HepG2 (cell line): ENCODE measurements around the gene CDC34. TPM values are rescaled to one million over a fixed set of nuclear protein-coding genes. Genes with fewer than 3 reads are reported as not detected.
A peak's percentile ranks its signal among the peaks of the same experiment; 100 is the strongest.

Experiments
- ATF7-NPFF ChIP-seq: sonication (generic); formaldehyde crosslinking; IDR thresholded peaks from 2 replicates; pipeline ENCODE4 v1.8.1; 2023; ENCODE audit warnings: mild to moderate bottlenecking, low read depth, missing genetic modification reagents, moderate library complexity
- CHCHD3 ChIP-seq: sonication (generic); formaldehyde crosslinking; IDR thresholded peaks from 2 replicates; pipeline ENCODE4 v1.8.0; 2022; ENCODE audit warnings: mild to moderate bottlenecking, missing genetic modification reagents, moderate library complexity
- HNF4G ChIP-seq, 2 experiments: sonication (generic) in 1 of 2; formaldehyde crosslinking in 1 of 2; IDR thresholded peaks; 2 replicates each; pipeline versions ENCODE4 v1.4.0 to v1.6.1; 2011 to 2020; ENCODE audit warnings: borderline replicate concordance in 2 of 2, low read depth in 2 of 2, mild to moderate bottlenecking in 2 of 2, low read length in 1 of 2, missing genetic modification reagents in 1 of 2, moderate library complexity in 1 of 2
- KDM2A ChIP-seq: sonication (generic); formaldehyde crosslinking; IDR thresholded peaks from 2 replicates; pipeline ENCODE4 v1.4.0; 2020; ENCODE audit warnings: low read depth, missing genetic modification reagents, borderline replicate concordance
- POLR2AphosphoS5 ChIP-seq: IDR thresholded peaks from 2 replicates; pipeline ENCODE4 v1.6.1; 2012; ENCODE audit warnings: low read depth, low read length
- RARA ChIP-seq: IDR thresholded peaks from 2 replicates; pipeline ENCODE4 v1.6.1; 2016; ENCODE audit warnings: missing genetic modification reagents, missing compliant biosample characterization
- REPIN1 ChIP-seq: sonication (generic); formaldehyde crosslinking; IDR thresholded peaks from 2 replicates; pipeline ENCODE4 v1.8.0; 2022; ENCODE audit warnings: missing genetic modification reagents, low read depth, mild to moderate bottlenecking, borderline replicate concordance
- TBX2 ChIP-seq: sonication (generic); formaldehyde crosslinking; IDR thresholded peaks from 2 replicates; pipeline ENCODE4 v1.5.0; 2020; ENCODE audit warnings: missing genetic modification reagents, mild to moderate bottlenecking, borderline replicate concordance
- ZNF34 ChIP-seq: sonication (generic); formaldehyde crosslinking; IDR thresholded peaks from 2 replicates; pipeline ENCODE4 v1.4.0; 2020; ENCODE audit warnings: mild to moderate bottlenecking, missing genetic modification reagents, borderline replicate concordance
- ZNF772 ChIP-seq: sonication (generic); formaldehyde crosslinking; IDR thresholded peaks from 2 replicates; pipeline ENCODE4 v1.5.0; 2020; ENCODE audit warnings: mild to moderate bottlenecking, missing genetic modification reagents
- polyA plus RNA-seq, 8 experiments: library from polyadenylated mRNA; depleted of rRNA in 3 of 8; stranded (reverse) in 7 of 8; unstranded in 1 of 8; fragments of >200 nt; fragmentation: Illumina TruSeq in 4 of 8; extraction: Trizol in 4 of 8; gene quantifications; 2 replicates each; pipeline versions ENCODE4 v1.2.1 to v1.2.3, GENCODE V29; 2011 to 2016; ENCODE audit warnings: low read depth in 4 of 8, missing spikeins in 1 of 8, mixed read lengths in 1 of 8; ENCODE audit not compliant: insufficient read depth in 1 of 8
- total RNA-seq, 5 experiments: library from RNA; depleted of rRNA; stranded (reverse); fragments of >200 nt; fragmentation: Illumina TruSeq; extraction: Trizol; gene quantifications; 2 replicates each; pipeline ENCODE4 v1.2.3, GENCODE V29; 2016; ENCODE audit warnings: low read depth in 1 of 5
- TF ChIP-seq, protein P1 (sequence below): sonication (generic); formaldehyde crosslinking; IDR thresholded peaks from 2 replicates; pipeline ENCODE4 v1.5.0; 2020; ENCODE audit warnings: mild to moderate bottlenecking, missing genetic modification reagents, borderline replicate concordance
- TF ChIP-seq, protein P2 (sequence below): sonication (generic); formaldehyde crosslinking; IDR thresholded peaks from 2 replicates; pipeline ENCODE4 v1.5.1; 2020; ENCODE audit warnings: mild to moderate bottlenecking, missing genetic modification reagents, moderate library complexity
- TF ChIP-seq, protein P3 (sequence below): sonication (generic); formaldehyde crosslinking; IDR thresholded peaks from 2 replicates; pipeline ENCODE4 v1.5.0; 2020; ENCODE audit warnings: mild to moderate bottlenecking, missing genetic modification reagents, moderate library complexity
- TF ChIP-seq, protein P4 (sequence below): sonication (generic); formaldehyde crosslinking; IDR thresholded peaks from 2 replicates; pipeline ENCODE4 v1.4.0; 2020; ENCODE audit warnings: missing genetic modification reagents, borderline replicate concordance

The CDC34 gene
- total and polyA plus RNA-seq, 2 of the 13 experiments (the other 11 are each of a cell fraction or from before 2014, with no cell fraction given): 138 to 150 TPM

DNA sequence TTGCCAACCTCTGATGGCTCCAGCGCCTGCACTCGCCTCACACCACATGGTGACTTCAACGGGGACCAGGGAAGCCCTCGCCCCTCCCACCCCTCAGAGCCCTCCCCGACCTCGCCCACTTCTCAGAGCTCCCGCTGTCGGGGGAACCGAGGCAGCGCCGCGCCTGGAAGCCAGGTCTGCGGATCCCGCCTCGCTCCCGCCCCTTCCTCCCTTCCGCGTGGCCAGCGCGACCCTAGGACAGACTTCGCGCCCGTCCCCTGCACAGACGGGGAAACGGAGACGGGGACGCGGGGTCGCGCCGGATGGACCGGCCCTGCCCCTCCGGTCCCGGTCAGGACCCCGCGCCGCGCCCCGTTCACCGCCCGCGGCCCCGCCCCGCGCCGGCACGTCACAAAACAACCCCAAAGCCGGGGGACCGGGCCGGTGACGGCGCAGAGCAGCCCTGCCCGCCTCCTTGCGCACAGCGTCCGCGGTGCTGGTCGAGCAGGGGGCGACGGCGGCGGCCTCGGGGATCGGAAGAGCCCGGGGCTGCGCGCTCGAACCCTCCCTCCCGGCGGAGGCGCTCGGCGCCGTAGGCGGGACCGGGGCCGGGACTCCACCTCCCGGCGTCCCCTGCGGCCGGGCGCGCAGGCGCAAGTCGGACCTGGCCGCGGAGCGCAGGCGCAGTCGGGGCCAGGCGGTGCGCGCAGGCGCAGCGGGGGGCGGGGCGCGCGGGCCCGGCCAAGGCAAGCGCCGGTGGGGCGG lies 379 bp upstream of the CDC34 start (continued):
- peak; percentile 62; the same call in 1 of the 2 replicates for TF ChIP-seq KDM2A (CRISPR knock-in tag)
- TF ChIP-seq, protein P1, sequence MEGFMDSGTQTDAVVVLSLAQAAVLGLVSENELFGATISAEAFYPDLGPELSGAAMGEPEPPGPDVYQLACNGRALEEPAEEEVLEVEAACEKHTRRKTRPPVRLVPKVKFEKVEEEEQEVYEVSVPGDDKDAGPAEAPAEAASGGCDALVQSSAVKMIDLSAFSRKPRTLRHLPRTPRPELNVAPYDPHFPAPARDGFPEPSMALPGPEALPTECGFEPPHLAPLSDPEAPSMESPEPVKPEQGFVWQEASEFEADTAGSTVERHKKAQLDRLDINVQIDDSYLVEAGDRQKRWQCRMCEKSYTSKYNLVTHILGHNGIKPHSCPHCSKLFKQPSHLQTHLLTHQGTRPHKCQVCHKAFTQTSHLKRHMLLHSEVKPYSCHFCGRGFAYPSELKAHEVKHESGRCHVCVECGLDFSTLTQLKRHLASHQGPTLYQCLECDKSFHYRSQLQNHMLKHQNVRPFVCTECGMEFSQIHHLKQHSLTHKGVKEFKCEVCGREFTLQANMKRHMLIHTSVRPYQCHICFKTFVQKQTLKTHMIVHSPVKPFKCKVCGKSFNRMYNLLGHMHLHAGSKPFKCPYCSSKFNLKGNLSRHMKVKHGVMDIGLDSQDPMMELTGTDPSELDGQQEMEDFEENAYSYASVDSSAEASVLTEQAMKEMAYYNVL (CRISPR knock-in tag): peak; percentile 56; the same call in 1 of the 2 replicates
- TF ChIP-seq ATF7-NPFF: peak; percentile 81; the same call in 1 of the 2 replicates
- TF ChIP-seq POLR2AphosphoS5: peak; percentile 50
- TF ChIP-seq ZNF772 (CRISPR knock-in tag): peak; percentile 62; the same call in 1 of the 2 replicates
- no peak; the same call in 1 of the 2 replicates for TF ChIP-seq REPIN1 (CRISPR knock-in tag)
- TF ChIP-seq CHCHD3: 0 out of 2 replicates have a peak, but pooled peaks have one; percentile 37
- TF ChIP-seq, protein P2, sequence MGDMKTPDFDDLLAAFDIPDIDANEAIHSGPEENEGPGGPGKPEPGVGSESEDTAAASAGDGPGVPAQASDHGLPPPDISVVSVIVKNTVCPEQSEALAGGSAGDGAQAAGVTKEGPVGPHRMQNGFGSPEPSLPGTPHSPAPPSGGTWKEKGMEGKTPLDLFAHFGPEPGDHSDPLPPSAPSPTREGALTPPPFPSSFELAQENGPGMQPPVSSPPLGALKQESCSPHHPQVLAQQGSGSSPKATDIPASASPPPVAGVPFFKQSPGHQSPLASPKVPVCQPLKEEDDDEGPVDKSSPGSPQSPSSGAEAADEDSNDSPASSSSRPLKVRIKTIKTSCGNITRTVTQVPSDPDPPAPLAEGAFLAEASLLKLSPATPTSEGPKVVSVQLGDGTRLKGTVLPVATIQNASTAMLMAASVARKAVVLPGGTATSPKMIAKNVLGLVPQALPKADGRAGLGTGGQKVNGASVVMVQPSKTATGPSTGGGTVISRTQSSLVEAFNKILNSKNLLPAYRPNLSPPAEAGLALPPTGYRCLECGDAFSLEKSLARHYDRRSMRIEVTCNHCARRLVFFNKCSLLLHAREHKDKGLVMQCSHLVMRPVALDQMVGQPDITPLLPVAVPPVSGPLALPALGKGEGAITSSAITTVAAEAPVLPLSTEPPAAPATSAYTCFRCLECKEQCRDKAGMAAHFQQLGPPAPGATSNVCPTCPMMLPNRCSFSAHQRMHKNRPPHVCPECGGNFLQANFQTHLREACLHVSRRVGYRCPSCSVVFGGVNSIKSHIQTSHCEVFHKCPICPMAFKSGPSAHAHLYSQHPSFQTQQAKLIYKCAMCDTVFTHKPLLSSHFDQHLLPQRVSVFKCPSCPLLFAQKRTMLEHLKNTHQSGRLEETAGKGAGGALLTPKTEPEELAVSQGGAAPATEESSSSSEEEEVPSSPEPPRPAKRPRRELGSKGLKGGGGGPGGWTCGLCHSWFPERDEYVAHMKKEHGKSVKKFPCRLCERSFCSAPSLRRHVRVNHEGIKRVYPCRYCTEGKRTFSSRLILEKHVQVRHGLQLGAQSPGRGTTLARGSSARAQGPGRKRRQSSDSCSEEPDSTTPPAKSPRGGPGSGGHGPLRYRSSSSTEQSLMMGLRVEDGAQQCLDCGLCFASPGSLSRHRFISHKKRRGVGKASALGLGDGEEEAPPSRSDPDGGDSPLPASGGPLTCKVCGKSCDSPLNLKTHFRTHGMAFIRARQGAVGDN: peak; percentile 93
- TF ChIP-seq, protein P3, sequence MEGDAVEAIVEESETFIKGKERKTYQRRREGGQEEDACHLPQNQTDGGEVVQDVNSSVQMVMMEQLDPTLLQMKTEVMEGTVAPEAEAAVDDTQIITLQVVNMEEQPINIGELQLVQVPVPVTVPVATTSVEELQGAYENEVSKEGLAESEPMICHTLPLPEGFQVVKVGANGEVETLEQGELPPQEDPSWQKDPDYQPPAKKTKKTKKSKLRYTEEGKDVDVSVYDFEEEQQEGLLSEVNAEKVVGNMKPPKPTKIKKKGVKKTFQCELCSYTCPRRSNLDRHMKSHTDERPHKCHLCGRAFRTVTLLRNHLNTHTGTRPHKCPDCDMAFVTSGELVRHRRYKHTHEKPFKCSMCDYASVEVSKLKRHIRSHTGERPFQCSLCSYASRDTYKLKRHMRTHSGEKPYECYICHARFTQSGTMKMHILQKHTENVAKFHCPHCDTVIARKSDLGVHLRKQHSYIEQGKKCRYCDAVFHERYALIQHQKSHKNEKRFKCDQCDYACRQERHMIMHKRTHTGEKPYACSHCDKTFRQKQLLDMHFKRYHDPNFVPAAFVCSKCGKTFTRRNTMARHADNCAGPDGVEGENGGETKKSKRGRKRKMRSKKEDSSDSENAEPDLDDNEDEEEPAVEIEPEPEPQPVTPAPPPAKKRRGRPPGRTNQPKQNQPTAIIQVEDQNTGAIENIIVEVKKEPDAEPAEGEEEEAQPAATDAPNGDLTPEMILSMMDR (CRISPR knock-in tag): peak; percentile 34
- TF ChIP-seq, protein P4, sequence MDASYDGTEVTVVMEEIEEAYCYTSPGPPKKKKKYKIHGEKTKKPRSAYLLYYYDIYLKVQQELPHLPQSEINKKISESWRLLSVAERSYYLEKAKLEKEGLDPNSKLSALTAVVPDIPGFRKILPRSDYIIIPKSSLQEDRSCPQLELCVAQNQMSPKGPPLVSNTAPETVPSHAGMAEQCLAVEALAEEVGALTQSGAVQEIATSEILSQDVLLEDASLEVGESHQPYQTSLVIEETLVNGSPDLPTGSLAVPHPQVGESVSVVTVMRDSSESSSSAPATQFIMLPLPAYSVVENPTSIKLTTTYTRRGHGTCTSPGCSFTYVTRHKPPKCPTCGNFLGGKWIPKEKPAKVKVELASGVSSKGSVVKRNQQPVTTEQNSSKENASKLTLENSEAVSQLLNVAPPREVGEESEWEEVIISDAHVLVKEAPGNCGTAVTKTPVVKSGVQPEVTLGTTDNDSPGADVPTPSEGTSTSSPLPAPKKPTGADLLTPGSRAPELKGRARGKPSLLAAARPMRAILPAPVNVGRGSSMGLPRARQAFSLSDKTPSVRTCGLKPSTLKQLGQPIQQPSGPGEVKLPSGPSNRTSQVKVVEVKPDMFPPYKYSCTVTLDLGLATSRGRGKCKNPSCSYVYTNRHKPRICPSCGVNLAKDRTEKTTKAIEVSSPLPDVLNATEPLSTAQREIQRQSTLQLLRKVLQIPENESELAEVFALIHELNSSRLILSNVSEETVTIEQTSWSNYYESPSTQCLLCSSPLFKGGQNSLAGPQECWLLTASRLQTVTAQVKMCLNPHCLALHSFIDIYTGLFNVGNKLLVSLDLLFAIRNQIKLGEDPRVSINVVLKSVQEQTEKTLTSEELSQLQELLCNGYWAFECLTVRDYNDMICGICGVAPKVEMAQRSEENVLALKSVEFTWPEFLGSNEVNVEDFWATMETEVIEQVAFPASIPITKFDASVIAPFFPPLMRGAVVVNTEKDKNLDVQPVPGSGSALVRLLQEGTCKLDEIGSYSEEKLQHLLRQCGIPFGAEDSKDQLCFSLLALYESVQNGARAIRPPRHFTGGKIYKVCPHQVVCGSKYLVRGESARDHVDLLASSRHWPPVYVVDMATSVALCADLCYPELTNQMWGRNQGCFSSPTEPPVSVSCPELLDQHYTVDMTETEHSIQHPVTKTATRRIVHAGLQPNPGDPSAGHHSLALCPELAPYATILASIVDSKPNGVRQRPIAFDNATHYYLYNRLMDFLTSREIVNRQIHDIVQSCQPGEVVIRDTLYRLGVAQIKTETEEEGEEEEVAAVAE (CRISPR knock-in tag): peak; percentile 13; the same call in 1 of the 2 replicates
- TF ChIP-seq HNF4G (IDR thresholded peaks at IDR 0.05; ENCODE audit: borderline replicate concordance, low read depth, low read length): 0 out of 2 replicates have a peak, but pooled peaks have one; percentile 2
- TF ChIP-seq HNF4G (CRISPR knock-in tag; IDR thresholded peaks at IDR 0.05; ENCODE audit: borderline replicate concordance, low read depth): no peak
- TF ChIP-seq ZNF34 (CRISPR knock-in tag): no peak
- TF ChIP-seq TBX2 (CRISPR knock-in tag): 0 out of 2 replicates have a peak, but pooled peaks have one; percentile 80
- TF ChIP-seq RARA (CRISPR knock-in tag): no peak; the same call in 1 of the 2 replicates
